ENCODE results near the gene EVI5L.
"Not testable (repeated sequence)": the region's sequence is repeated elsewhere in the genome, so short reads cannot be mapped to it uniquely, and the experiment has no call there.

Gene EVI5L

GRCh38 chr19:7806234-7806633 is 23.8 kb upstream of the EVI5L start:
- H3K4me1 ChIP-seq = peaks cover 17 to 33% (median 29%) of the 10 kb centered on the region in 10 experiments
- no peak overlapping the region for H3K4me3 ChIP-seq
- peaks cover 0 to 11% (median 3%) of the 10 kb centered on the region in 11 experiments; a peak in 16 of 22 replicates for H3K27me3 ChIP-seq
- no peak for TF ChIP-seq Cebpa-rat (IDR thresholded peaks at IDR 0.05)
- H3K4me2 ChIP-seq = peak overlapping the region in 1 of 11 experiments; percentile 45; a peak in 1 of 22 replicates
- H4K20me1 ChIP-seq = no peaks in the 10 kb centered on the region
- peaks cover 15 to 27% (median 17%) of the 10 kb centered on the region in 11 experiments for H3K9me3 ChIP-seq (replicated peaks in 1 of 11)
- no peak overlapping the region for H3K27ac ChIP-seq
- H3K36me3 ChIP-seq = no peaks in the 10 kb centered on the region; a peak in 1 of 22 replicates
- H3K9ac ChIP-seq = no peak overlapping the region

- no peak for TF ChIP-seq Cebpa-rat (IDR thresholded peaks at IDR 0.05)
- H3K36me3 ChIP-seq = peaks cover 0 to 4% (median 0%) of the 10 kb centered on the region in 11 experiments; a peak in 3 of 22 replicates
- peaks cover 17 to 33% (median 29%) of the 10 kb centered on the region in 10 experiments for H3K4me1 ChIP-seq
- no peaks in the 10 kb centered on the region for H4K20me1 ChIP-seq
- H3K27ac ChIP-seq = peak overlapping the region in 1 of 11 experiments; percentile 38; a peak in 1 of 22 replicates
- no peak overlapping the region for H3K4me3 ChIP-seq
- peak overlapping the region in 5 of 11 experiments; percentile 5 to 72 (median 54); a peak in 6 of 22 replicates for H3K4me2 ChIP-seq
- H3K9me3 ChIP-seq (replicated peaks in 1 of 11) = peaks cover 19 to 27% (median 20%) of the 10 kb centered on the region in 11 experiments
- H3K27me3 ChIP-seq = peaks cover 0 to 6% (median 0%) of the 10 kb centered on the region in 11 experiments; a peak in 2 of 22 replicates
- H3K9ac ChIP-seq = no peak overlapping the region
These were observed 23.1 kb upstream of the EVI5L start for GRCh38 chr19:7806876-7807275.

GRCh38 chr19:7808108-7808507 is 21.9 kb upstream of the EVI5L start:
- H3K36me3 ChIP-seq = peaks cover 0 to 4% (median 0%) of the 10 kb centered on the region in 11 experiments; a peak in 3 of 22 replicates
- H3K27me3 ChIP-seq = no peaks in the 10 kb centered on the region
- peaks cover 31 to 34% (median 32%) of the 10 kb centered on the region in 11 experiments for H3K9me3 ChIP-seq (replicated peaks in 1 of 11)
- no peak for TF ChIP-seq Cebpa-rat (IDR thresholded peaks at IDR 0.05)
- no peaks in the 10 kb centered on the region for H4K20me1 ChIP-seq
- H3K4me2 ChIP-seq = peak overlapping the region in 10 of 11 experiments; percentile 18 to 78 (median 52); a peak in 18 of 22 replicates
- no peak overlapping the region for H3K4me3 ChIP-seq
- H3K9ac ChIP-seq = no peak overlapping the region
- H3K27ac ChIP-seq = 0 out of 22 replicates have a peak overlapping the region, but pooled peaks of 2 of the 11 experiments have one; percentile 11 to 34
- peaks cover 17 to 33% (median 29%) of the 10 kb centered on the region in 10 experiments for H3K4me1 ChIP-seq

- H3K27me3 ChIP-seq = no peaks in the 10 kb centered on the region
- H3K4me1 ChIP-seq = peaks cover 22 to 41% (median 30%) of the 10 kb centered on the region in 10 experiments
- H3K27ac ChIP-seq = no peak overlapping the region
- peaks cover 32 to 48% (median 41%) of the 10 kb centered on the region in 11 experiments for H3K9me3 ChIP-seq (replicated peaks in 1 of 11)
- peaks cover 0 to 4% (median 0%) of the 10 kb centered on the region in 11 experiments; a peak in 3 of 22 replicates for H3K36me3 ChIP-seq
- H3K9ac ChIP-seq = no peak overlapping the region
- H3K4me2 ChIP-seq = no peak overlapping the region
- TF ChIP-seq Cebpa-rat (IDR thresholded peaks at IDR 0.05) = no peak
- H4K20me1 ChIP-seq = no peaks in the 10 kb centered on the region
- no peak overlapping the region for H3K4me3 ChIP-seq
These were observed 18.0 kb upstream of the EVI5L start for GRCh38 chr19:7811989-7812388.

GRCh38 chr19:7815325-7815724 is 14.7 kb upstream of the EVI5L start:
- peak overlapping the region in 3 of 11 experiments; percentile 41 to 52 (median 45); a peak in 6 of 22 replicates for H3K27ac ChIP-seq
- H3K9ac ChIP-seq = peak overlapping the region in 4 of 11 experiments; percentile 6 to 24 (median 14); a peak in 1 of 22 replicates
- no peaks in the 10 kb centered on the region for H3K27me3 ChIP-seq
- no peaks in the 10 kb centered on the region for H4K20me1 ChIP-seq
- peaks cover 8 to 22% (median 19%) of the 10 kb centered on the region in 10 experiments for H3K4me1 ChIP-seq
- TF ChIP-seq Cebpa-rat (IDR thresholded peaks at IDR 0.05) = no peak
- peaks cover 45 to 70% (median 57%) of the 10 kb centered on the region in 11 experiments for H3K9me3 ChIP-seq (replicated peaks in 1 of 11)
- H3K4me2 ChIP-seq = peak overlapping the region; percentile 25 to 82 (median 69)
- H3K4me3 ChIP-seq = peak overlapping the region in 5 of 10 experiments; percentile 19 to 42 (median 32); a peak in 6 of 20 replicates
- H3K36me3 ChIP-seq = peaks cover 0 to 4% (median 0%) of the 10 kb centered on the region in 11 experiments; a peak in 4 of 22 replicates

- Histone ChIP-seq H3K9me3 (replicated peaks in 1 of 11) (peaks cover 38 to 63% (median 50%) of the 10 kb centered on the region in 11 experiments), H3K4me1 (peaks cover 8 to 22% (median 19%) of the 10 kb centered on the region in 10 experiments), H3K4me2 (peak overlapping the region in 10 of 11 experiments; percentile 48 to 82 (median 70); a peak in 15 of 22 replicates), H3K27ac (peak overlapping the region in 3 of 11 experiments; percentile 41 to 52 (median 45); a peak in 3 of 22 replicates), H3K4me3 (peak overlapping the region in 3 of 10 experiments; percentile 32 to 42 (median 40); a peak in 1 of 20 replicates)
- H3K36me3 ChIP-seq, H4K20me1 ChIP-seq, H3K27me3 ChIP-seq, H3K9ac ChIP-seq: not testable (repeated sequence)
These were observed 14.0 kb upstream of the EVI5L start for GRCh38 chr19:7816040-7816439.

GRCh38 chr19:7817801-7818200 is 12.2 kb upstream of the EVI5L start:
- Histone ChIP-seq H3K9me3 (replicated peaks in 1 of 11) (peaks cover 20 to 45% (median 33%) of the 10 kb centered on the region in 11 experiments), H3K9ac (no peak overlapping the region), H3K4me3 (no peak overlapping the region), H3K27ac (no peak overlapping the region), H4K20me1 (no peaks in the 10 kb centered on the region), H3K27me3 (no peaks in the 10 kb centered on the region), H3K4me2 (no peak overlapping the region), H3K36me3 (peaks cover 0 to 3% (median 0%) of the 10 kb centered on the region in 11 experiments; a peak in 1 of 22 replicates), H3K4me1 (peaks cover 8 to 22% (median 19%) of the 10 kb centered on the region in 10 experiments)
- no peak for TF ChIP-seq Cebpa-rat (IDR thresholded peaks at IDR 0.05)

- no peak overlapping the region for H3K4me3 ChIP-seq
- H3K27ac ChIP-seq = no peak overlapping the region
- peak overlapping the region in 2 of 11 experiments; percentile 5 to 9; a peak in 1 of 22 replicates for H3K4me2 ChIP-seq
- peaks cover 0 to 3% (median 0%) of the 10 kb centered on the region in 11 experiments; a peak in 1 of 22 replicates for H3K36me3 ChIP-seq
- peaks cover 18 to 41% (median 30%) of the 10 kb centered on the region in 11 experiments for H3K9me3 ChIP-seq (replicated peaks in 1 of 11)
- TF ChIP-seq Cebpa-rat (IDR thresholded peaks at IDR 0.05) = no peak
- H3K27me3 ChIP-seq = no peaks in the 10 kb centered on the region
- no peak overlapping the region for H3K9ac ChIP-seq
- peaks cover 8 to 22% (median 19%) of the 10 kb centered on the region in 10 experiments for H3K4me1 ChIP-seq
- no peaks in the 10 kb centered on the region for H4K20me1 ChIP-seq
These were observed 11.2 kb upstream of the EVI5L start for GRCh38 chr19:7818806-7819205.

- Histone ChIP-seq H3K4me1 (peaks cover 8 to 22% (median 18%) of the 10 kb centered on the region in 10 experiments), H3K27ac (no peak overlapping the region), H3K36me3 (peaks cover 0 to 3% (median 0%) of the 10 kb centered on the region in 11 experiments; a peak in 1 of 22 replicates), H3K9me3 (replicated peaks in 1 of 11) (peaks cover 18 to 41% (median 30%) of the 10 kb centered on the region in 11 experiments), H3K4me2 (peak overlapping the region in 5 of 11 experiments; percentile 0 to 22 (median 9); a peak in 2 of 22 replicates), H3K27me3 (no peaks in the 10 kb centered on the region), H4K20me1 (no peaks in the 10 kb centered on the region), H3K9ac (no peak overlapping the region), H3K4me3 (no peak overlapping the region)
- TF ChIP-seq Cebpa-rat (IDR thresholded peaks at IDR 0.05) = no peak
These were observed 10.7 kb upstream of the EVI5L start for GRCh38 chr19:7819337-7819736.

Data from BLaER1 treated with 17β-estradiol and CSF1 and Interleukin-3, amounts not matched to agents 10 nM and 100 nM (cell line).